ENCODE results near the gene EXOC4.
"Not testable (repeated sequence)": the region's sequence is repeated elsewhere in the genome, so short reads cannot be mapped to it uniquely, and the experiment has no call there.

The EXOC4 gene

GRCh38 chr7:133315332-133316040 lies 62.6 kb downstream of the EXOC4 start:
- no peak for DNase-seq

- DNase-seq, result no peak
Measured at GRCh38 chr7:133319842-133320241, 67.0 kb downstream of the EXOC4 start.

- DNase-seq, result no peak
Measured at GRCh38 chr7:133320891-133321290, 68.0 kb downstream of the EXOC4 start.

GRCh38 chr7:133321366-133321765 lies 68.5 kb downstream of the EXOC4 start:
- DNase-seq, result not testable (repeated sequence)

GRCh38 chr7:133326745-133327144 lies 73.9 kb downstream of the EXOC4 start:
- DNase-seq, result not testable (repeated sequence)

- not testable (repeated sequence) for DNase-seq
Measured at GRCh38 chr7:133328021-133328420, 75.1 kb downstream of the EXOC4 start.

- DNase-seq, result no peak
Measured at GRCh38 chr7:133330085-133330484, 77.2 kb downstream of the EXOC4 start.

GRCh38 chr7:133331861-133332260 lies 79.0 kb downstream of the EXOC4 start:
- DNase-seq, result no peak

- no peak for DNase-seq
Measured at GRCh38 chr7:133339772-133340171, 86.9 kb downstream of the EXOC4 start.

GRCh38 chr7:133344275-133344674 lies 91.4 kb downstream of the EXOC4 start:
- DNase-seq, result no peak

GRCh38 chr7:133345690-133346421 lies 93.0 kb downstream of the EXOC4 start:
- no peak for DNase-seq

- DNase-seq, result no peak
Measured at GRCh38 chr7:133348250-133348649, 95.4 kb downstream of the EXOC4 start.

GRCh38 chr7:133349101-133349500 lies 96.2 kb downstream of the EXOC4 start:
- DNase-seq, result no peak

- DNase-seq, result no peak
Measured at GRCh38 chr7:133352430-133352829, 99.6 kb downstream of the EXOC4 start.

- DNase-seq, result no peak
Measured at GRCh38 chr7:133353775-133354174, 100.9 kb downstream of the EXOC4 start.

GRCh38 chr7:133354546-133355324 lies 101.9 kb downstream of the EXOC4 start:
- DNase-seq, result no peak

GRCh38 chr7:133355325-133355708 lies 102.4 kb downstream of the EXOC4 start:
- DNase-seq, result no peak

- no peak for DNase-seq
Measured at GRCh38 chr7:133355822-133356221, 102.9 kb downstream of the EXOC4 start.

GRCh38 chr7:133358708-133359107 lies 105.8 kb downstream of the EXOC4 start:
- DNase-seq, result no peak

GRCh38 chr7:133359449-133359848 lies 106.6 kb downstream of the EXOC4 start:
- no peak for DNase-seq

GRCh38 chr7:133360201-133360600 lies 107.3 kb downstream of the EXOC4 start:
- no peak for DNase-seq

GRCh38 chr7:133361806-133362205 lies 108.9 kb downstream of the EXOC4 start:
- DNase-seq, result no peak

GRCh38 chr7:133364959-133365690 lies 112.2 kb downstream of the EXOC4 start:
- DNase-seq, result no peak

Data from CD4-positive, alpha-beta T cell treated with Interleukin-21 for 1 hour (primary cell).